ENCODE data around the gene PHOX2B. TPM values are rescaled to one million over a fixed set of nuclear protein-coding genes. Genes with fewer than 3 reads are reported as not detected.

PHOX2B gene
- total and polyA plus RNA-seq, 2 of the 8 experiments (the other 6 are each of a cell fraction or from before 2014, with no cell fraction given): not detected

DNA sequence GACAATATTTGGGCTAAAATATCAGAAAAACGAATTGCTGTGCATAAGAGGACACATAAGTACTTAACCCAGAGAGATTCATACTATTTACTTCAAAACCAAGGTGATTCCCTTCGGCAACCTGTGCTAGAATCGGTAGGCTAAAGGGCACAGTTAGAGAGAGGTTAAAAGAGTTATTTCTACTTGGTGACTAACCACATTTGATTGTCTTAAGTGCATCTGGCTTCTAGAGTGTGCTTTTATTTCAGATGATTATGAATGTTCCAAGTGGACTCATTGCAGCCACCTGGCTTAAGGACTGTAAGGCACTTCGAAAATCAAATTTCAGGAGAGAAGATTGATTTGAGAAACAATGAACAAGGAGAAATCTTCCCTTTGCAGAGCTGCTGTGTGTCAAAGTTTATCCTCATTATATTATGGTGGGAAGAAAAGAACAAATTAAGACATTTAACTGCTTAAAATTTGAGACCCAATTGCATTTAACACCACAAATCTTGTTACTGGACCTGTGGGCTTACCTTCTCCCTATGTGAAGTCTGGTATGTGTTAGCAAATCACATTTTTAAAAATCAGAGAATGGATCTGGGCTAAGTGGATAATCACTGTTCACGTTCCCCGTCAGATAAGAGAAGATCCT lies 34.0 kb downstream of the PHOX2B start:
- Histone ChIP-seq H2BK20ac (ENCODE audit: low read length) (no peak overlapping the region), H3K4ac (replicated peaks; ENCODE audit: insufficient read length, low read depth, low read length) (no peak overlapping the region), H2BK120ac (replicated peaks; ENCODE audit: low read depth, low read length) (no peak overlapping the region), H2BK12ac (ENCODE audit: low read depth, low read length) (no peak overlapping the region), H3K9ac (replicated peaks in 1 of 4; ENCODE audit: extremely low read depth in 1 of 4, low read depth in 3 of 4, low read length in 3 of 4) (no peak overlapping the region), H3K27me3 (replicated peaks in 1 of 4; ENCODE audit: control insufficient read depth in 3 of 4, extremely low read depth in 1 of 4, insufficient read depth in 3 of 4, low read length in 3 of 4) (no peaks in the 10 kb centered on the region), H2BK5ac (ENCODE audit: low read depth, low read length) (no peak overlapping the region), H4K5ac (ENCODE audit: insufficient read length, low read depth, low read length) (no peak overlapping the region), H2AFZ (ENCODE audit: low read length) (no peak overlapping the region), H3K79me2 (ENCODE audit: control insufficient read depth in 1 of 2, insufficient read depth in 2 of 2, low read length in 2 of 2) (no peaks in the 10 kb centered on the region), H3K27ac (ENCODE audit: low read depth, low read length) (no peak overlapping the region), H3K9me3 (ENCODE audit: insufficient read depth in 2 of 2, low read depth in 1 of 2, low read length in 1 of 2) (no peaks in the 10 kb centered on the region), H3K14ac (ENCODE audit: insufficient read length) (no peak overlapping the region), H3K23ac (ENCODE audit: insufficient read length) (no peak overlapping the region), H4K20me1 (replicated peaks in 1 of 2; ENCODE audit: control insufficient read depth in 1 of 2, insufficient read depth in 2 of 2, low read length in 2 of 2) (no peaks in the 10 kb centered on the region), H3K4me1 (replicated peaks in 1 of 4; ENCODE audit: control insufficient read depth in 3 of 4, insufficient read depth in 4 of 4, low read length in 3 of 4) (no peaks in the 10 kb centered on the region), H3K18ac (ENCODE audit: extremely low read depth, low read length) (no peak overlapping the region), H3K23me2 (ENCODE audit: low read depth, low read length) (no peaks in the 10 kb centered on the region), H4K91ac (replicated peaks; ENCODE audit: insufficient read length, low read length) (no peak overlapping the region), H2AK5ac (ENCODE audit: low read depth, low read length) (no peak overlapping the region), H4K8ac (ENCODE audit: extremely low read depth, insufficient read depth, low read length) (no peak overlapping the region), H2BK15ac (ENCODE audit: low read length) (no peak overlapping the region), H3K4me2 (ENCODE audit: insufficient read depth in 1 of 2, low read depth in 2 of 2, low read length in 2 of 2) (no peak overlapping the region), H3K79me1 (ENCODE audit: low read depth, low read length) (no peaks in the 10 kb centered on the region), H3K36me3 (ENCODE audit: control insufficient read depth in 2 of 4, insufficient read depth in 4 of 4, low read length in 3 of 4) (no peaks in the 10 kb centered on the region), H3K4me3 (ENCODE audit: extremely low read depth in 1 of 4, insufficient read depth in 2 of 4, low read depth in 3 of 4, low read length in 4 of 4) (no peak overlapping the region), H3K56ac (replicated peaks; ENCODE audit: insufficient read length, low read depth, low read length) (no peak overlapping the region)
- POLR2A ChIA-PET (ENCODE audit: partially characterized antibody): no interaction called here
- WGBS, 2 experiments (ENCODE audit: extremely low coverage in 1 of 2, insufficient coverage in 1 of 2, insufficient read length in 1 of 2, insufficient replicate concordance in 2 of 2, low coverage in 1 of 2, low lambda C conversion rate in 2 of 2, missing lambda C conversion rate in 1 of 2): 89% methylated on average over 6 of the region's 6 CpGs; no CpG with 5 or more reads in 1 of the 2 experiments
- CTCF ChIA-PET (ENCODE audit: partially characterized antibody): no interaction called here
- DNase-seq (ENCODE audit: low read depth in 1 of 2, low spot score in 2 of 2) (no peak), FAIRE-seq (no peak)
- TF ChIP-seq CHD2 (IDR thresholded peaks at IDR 0.05; ENCODE audit: low read length) (no peak), EZH2 (IDR thresholded peaks at IDR 0.05; ENCODE audit: low read depth, low read length, severe bottlenecking) (no peak), SIX5 (IDR thresholded peaks at IDR 0.05; ENCODE audit: low read depth, low read length) (no peak), SIN3A (conservative IDR thresholded peaks at IDR 0.05 in 1 of 2, IDR thresholded peaks at IDR 0.05 in 1 of 2; ENCODE audit: low read depth in 1 of 2, low read length in 2 of 2) (no peak)
